Measurements from ENCODE around the gene ROBO2. TPM values are rescaled to one million over a fixed set of nuclear protein-coding genes. Genes with fewer than 3 reads are reported as not detected.
A peak's percentile ranks its signal among the peaks of the same experiment; 100 is the strongest.

Gene ROBO2
- total RNA-seq, 1 donor from 2014 or later: 1.1 TPM

DNA sequence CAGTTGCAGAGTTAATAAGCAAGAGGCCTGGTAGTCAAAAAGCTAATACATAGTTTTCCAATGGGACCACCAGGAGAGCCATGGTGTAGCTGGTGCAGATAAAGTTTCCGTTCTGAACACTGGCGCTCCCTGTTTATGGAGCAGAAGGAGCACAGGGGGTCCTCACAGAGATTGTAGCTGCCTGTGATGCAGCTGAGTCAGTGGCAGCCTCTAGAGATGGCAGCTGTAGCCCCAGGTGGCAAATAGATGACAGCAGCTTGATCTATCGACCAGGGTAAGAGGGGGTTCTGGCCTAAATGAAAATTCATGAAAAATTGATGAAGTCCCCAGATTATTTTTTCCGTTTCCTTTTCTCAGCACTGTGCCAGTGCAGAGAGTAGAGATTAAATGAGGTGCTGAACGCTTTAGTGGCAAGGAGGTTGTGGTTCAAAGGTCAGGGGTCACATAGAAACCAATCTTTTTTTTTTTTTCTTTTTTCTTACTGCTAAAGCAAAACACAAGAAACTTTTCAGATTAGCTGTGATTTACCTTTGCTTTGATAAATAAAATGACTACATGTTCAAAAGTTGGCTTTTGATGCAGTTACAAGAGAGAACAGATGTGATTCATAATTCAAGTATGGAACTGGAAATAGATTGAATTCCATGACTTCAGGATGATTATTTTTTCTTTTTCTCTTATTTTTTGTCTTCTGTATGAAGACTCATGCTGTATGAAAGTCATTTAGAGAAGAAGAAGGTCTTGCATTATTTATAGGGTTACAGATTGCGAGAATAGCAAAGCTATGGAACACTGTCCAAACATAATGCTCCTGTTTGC, 63.3 kb downstream of the ROBO2 start:
- no peak for DNase-seq (ENCODE audit: low read depth)

DNA sequence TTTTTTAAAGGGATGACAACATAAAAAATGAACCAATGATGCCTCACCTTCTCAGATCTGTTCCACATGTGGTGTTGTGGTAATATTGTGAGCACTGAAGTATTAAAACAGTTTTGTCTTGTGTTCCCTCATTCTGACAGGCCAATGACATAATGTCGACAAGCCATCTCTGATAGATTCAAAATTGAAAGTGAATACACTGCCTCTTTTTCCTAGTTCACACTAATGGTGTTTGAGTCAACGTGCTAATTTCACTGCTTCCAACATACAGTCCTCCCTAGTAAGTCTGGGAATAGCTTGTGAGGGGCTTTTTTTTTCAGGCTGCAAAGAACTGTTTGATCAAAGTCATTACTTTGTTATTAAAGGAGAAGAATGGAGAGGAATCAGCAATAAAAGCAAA, 82.8 kb downstream of the ROBO2 start:
- no peak for DNase-seq (ENCODE audit: low read depth)

DNA sequence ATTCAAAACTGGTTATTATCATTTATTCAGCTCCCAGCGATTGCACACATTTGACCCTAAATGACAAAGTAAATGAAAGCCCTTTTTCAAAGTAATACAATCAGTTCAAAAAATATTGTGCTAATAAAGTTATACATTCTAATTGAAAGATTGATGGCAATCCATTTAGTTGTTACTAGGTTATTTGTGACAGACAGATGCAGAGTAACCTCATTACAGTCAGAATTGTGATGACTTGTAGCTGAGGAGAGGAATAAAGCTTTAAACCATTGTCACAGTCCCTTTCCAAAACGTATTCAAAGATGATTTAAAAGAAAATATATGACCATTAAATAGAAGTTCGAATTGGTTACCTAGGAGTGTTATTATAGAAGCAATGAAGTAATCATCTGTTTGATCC, 86.1 kb downstream of the ROBO2 start:
- DNase-seq (ENCODE audit: low read depth): no peak

DNA sequence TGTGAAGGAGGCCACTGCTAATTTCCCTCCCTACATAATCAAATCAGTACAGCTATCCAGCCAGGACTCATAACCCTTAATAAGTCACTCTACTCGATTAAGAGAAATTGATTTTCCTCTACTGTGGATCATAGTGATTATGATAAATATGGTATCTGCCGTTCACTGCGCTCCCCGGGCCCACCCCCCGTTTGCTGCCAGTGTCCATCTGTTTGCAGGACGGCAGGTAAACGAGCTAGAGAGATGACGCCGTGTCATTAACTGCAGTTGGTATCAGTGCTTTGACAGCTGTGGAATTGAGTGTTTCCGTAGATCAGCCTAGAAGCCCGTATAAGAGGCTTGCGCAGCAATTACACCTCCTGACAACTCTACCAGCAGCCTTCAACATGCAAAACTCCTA, 94.9 kb downstream of the ROBO2 start:
- no peak for DNase-seq (ENCODE audit: low read depth)

DNA sequence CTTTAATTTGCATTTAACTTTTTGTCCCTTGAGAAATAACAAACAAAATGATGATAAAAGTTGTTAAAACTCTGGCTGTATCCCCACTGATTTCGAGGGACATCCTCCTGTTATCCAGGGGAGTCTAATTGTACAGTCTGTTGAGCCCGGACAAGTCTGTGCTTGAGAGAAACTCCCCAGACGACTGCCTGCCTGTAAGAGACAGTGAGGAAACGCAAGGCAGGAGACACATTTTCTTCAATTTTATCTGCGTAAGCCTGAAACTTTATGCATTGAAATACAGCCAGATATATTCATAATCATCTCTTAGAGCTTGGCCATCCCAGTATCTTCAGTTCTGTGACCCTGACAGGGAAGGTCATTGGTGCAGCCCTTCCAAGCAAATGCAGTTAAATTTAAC, 97.7 kb downstream of the ROBO2 start:
- DNase-seq (ENCODE audit: low read depth): no peak

DNA sequence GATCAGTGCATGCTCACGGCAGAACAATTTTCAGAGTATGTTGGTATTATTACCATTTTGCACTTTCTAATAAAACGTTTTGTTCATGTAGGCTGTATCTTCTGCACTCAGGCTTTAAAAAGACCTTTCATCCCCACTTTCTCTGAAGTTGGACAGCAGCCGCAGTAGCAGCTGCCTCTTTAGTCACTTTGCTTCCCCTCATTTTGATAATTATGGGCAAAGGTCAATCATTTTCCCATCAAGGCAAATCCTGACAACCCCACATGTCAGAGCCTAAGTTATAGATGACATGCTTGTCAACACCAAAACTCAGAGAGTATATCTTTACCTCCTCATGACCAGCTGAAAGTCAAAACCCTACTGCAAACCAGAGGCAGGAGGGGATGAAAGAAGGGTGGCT, 99.7 kb downstream of the ROBO2 start:
- no peak for DNase-seq (ENCODE audit: low read depth)

DNA sequence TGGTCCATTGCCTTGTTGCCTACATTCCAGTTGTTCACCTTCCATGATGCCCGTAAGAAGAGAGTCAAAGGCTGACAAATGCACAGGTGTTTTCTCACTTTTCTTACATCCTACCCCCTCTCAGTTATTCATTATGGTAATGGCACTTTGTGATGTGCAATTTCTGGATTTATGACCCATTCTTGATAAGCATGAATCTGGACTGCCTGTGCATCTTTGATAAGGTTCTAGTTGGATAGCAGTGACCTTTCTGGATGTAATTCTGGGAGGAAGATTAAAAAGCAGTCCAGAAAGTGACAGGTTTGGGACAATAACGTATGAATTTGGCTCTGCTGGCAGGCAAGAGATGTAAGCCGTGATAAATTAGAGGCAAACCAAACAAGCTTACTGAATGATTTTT, 101.5 kb downstream of the ROBO2 start:
- no peak for DNase-seq (ENCODE audit: low read depth)

DNA sequence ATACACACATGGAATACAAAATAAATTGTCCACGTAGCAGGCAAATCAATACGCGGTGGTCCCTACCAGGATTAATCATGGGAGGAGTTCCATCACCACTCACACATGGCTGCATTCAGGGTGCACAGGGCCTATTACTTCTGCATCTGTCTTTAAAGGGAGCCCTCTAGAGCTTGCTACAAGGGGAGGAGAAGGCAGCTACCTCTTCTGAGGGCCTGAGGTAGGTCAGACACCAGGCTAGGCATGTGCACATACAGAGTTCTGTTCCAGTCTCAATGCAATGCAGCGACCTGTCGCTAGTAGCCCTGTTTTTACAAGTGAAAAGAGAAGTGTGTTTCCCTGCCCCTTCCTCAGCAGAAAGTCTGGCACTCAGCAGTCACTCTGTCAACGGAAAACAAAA, 102.7 kb downstream of the ROBO2 start:
- no peak for DNase-seq (ENCODE audit: low read depth)

DNA sequence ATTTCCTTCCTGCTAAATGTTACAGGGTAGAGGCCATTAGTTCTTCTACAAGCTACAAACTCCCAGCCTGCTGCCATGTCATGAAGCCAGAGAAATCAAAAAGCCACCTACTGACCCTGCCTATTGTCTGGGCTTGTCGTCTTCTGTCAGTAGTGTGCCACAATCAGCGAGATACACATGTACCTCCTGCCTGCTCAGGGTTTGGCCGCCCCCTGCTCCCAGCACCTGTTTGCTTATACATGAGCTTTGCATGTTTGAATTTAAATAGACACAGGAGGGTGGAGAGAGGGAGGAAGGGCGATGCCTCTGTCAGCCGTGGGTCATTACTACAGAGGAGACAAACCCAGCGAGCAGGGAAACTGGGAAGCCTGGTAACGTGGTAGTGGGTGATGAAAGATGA, 106.1 kb downstream of the ROBO2 start:
- no peak for DNase-seq (ENCODE audit: low read depth)

DNA sequence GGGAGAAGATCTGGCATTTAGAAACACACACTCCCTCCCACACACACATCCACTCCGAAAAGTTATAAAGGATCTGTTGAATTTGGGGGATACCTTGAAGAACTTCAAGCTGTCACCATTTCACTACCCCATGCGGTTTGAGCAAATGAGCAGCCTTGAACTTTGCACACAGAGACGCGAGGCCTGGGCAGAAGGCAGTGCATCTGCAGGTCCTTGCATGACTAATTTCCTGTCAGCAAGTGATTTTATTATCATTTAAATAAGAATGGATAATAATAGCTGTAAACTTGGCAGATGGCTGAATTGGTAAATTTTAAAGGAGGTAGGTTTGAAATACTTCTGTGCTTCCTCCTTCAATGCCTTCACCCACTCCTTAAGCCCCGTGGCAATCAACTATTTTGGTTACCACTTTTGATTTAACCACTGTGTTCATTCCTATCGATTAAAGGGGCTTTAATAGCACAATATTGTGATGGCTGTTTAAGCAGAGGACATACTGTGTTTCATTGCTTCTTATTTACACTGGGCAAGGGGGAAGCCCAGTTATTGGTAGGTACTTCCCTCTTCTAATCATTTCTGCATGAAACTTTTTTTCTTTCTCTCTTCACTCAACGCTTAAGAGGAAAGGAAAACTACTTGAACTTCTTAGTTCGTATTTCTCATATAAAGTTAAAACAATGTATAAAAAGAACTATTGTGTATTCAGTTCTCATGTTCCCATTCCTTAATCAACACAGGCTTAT, 108.1 kb downstream of the ROBO2 start:
- DNase-seq (ENCODE audit: low read depth): no peak

DNA sequence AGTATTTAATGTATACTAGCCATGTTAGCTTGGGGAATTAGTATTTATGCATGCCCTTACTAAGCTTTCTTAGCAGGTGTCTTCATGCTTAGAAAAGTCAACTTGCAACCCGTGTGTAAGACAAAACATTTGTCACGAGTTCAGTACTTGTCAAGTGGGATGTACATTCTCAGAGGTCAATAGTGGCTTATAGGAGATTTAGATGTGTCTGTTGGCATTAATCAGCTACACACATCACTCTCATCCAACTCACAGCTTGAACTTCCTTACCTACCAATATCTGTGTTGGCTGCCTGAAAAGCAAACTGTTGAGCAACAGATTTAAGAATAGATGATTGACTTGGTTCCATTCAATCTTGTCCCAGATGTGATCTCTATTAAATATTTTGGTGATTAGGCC, 109.5 kb downstream of the ROBO2 start:
- no peak for DNase-seq (ENCODE audit: low read depth)

DNA sequence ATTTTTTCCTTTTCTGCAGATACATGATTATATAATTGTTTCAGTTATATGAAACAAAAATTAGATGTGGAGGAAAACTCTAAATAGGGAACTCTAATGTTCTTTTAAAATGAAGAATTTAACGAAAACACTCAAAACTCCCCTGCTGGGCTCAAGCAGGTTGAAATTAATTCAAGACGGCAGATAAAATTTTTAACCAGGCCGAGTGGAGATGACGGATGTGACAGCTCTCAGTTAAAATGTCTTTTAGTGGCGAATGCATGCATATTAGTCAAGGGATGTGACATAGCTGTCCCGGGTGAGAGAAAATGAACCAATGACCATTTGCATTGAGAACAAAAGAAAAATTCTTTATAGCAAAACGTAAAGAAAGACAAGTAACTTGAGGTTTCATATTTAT, 110.1 kb downstream of the ROBO2 start:
- DNase-seq (ENCODE audit: low read depth): no peak

DNA sequence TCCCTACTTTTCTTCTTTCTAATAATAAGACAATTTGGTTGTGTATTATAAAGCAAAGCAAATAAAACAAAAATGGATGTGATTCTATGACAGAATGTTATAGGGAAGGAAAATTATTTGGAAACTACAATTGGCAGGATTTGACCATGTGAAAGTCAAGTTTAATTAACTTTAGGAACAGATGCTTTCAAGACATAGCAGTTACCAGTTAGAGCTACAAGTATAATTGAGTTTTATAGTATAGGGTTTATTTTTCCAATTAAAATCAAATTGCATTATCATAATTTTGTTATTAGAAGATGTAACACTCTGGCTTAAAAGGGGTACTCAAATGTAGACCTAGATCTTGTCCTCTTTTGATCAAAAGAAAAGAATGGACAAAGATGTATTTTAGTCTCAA, 110.9 kb downstream of the ROBO2 start:
- no peak for DNase-seq (ENCODE audit: low read depth)

DNA sequence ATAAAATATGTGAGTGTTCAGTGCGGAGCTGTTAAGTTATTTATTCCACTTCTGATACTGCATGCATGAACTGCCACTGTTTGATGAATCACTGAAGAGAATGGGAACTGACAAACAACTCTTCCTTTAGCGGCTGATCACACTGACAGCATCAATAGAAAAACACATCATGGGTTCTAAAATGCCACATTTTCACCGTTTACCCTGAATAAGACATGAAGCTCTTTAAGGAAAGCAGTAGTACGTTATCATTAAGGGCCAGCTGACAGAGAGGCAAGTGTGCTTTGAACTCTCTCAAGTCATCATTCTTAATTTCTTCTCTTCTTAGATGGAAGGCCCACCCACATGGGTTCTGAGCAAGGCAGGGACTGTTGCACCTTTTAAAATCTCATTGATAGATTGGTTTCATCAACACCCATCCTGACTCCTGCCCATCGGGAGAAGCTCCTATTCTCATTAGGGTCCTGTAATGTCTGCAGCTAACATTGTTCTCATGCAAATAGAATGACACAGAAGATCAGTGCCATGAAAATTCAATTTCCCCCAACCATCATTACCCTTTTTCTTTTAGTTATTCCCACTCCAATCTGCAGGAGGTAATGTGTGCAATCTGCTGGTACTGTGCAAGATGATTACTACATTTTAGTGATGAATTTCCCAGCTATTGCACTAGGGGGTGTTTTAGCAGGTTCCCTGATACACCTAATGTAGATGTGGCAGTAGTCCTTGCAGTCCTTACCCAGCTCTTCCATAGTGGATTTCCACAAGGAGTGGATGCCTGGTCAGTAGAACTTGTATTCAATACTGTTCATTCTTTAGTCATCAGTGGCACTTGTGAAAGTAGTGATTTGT, 119.1 kb downstream of the ROBO2 start:
- no peak for DNase-seq (ENCODE audit: low read depth)

DNA sequence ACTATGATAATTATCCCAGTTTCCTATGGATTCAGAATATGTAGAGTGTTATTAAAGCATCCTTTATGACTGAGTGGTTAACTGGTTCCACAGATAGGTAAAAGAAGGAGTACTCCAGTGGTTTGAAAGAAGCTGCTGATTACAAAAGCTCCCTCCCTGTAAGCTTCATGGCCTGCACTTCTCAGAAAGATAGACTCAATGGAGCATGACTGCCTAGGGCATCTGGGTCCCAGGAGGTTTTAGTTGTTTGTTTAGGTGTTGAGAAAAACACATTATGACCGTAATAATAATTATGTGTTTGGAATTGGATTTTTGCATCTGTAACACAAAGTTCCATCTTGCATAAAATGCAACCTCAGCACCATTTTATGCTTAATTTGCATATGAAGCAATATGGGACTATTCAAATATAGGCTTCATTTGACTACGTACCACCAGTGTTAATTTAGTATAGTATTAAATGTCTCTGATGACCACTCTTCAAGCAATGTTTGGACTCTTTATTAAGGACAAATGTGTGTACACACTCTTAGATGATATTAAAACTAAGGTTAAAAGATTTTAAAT, 121.1 kb downstream of the ROBO2 start:
- DNase-seq (ENCODE audit: low read depth): no peak

DNA sequence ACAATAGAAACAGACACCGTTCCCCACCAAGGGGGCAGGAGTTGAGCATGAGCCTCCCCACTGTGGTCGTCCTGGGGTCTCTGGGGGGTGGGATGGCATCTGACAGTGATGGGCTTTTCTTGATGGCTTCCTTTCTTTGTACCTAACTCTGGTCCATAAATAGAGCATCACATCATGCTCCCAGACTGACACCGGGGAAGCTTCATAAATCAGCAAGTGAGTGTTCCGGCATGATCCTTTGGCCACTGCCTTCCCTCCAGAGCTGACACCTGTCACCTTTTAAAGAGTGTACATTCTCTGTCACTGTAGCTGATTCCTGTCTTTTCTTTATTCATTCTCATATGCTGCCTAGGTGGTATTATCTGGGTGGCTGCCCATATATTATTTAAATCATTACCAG, 129.9 kb downstream of the ROBO2 start:
- DNase-seq (ENCODE audit: low read depth): no peak

DNA sequence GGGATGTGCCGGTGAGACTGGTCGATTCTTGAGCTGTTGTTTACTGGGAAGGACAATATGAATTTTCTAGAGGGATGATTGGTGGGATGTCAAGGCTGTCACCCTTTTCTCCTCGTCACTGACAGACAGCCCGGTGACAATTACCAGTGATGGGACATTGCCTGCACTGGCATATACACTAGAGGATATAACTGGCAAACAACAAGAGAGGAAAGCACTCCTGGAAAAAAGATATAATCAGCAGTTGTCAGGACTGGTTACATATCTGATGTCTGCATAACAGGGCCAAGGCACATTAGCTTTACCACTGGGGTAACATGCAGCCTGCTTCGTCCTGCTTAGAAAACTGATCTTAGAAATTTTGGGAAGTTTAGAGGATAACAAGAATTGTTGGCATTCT, 131.1 kb downstream of the ROBO2 start:
- no peak for DNase-seq (ENCODE audit: low read depth)

DNA sequence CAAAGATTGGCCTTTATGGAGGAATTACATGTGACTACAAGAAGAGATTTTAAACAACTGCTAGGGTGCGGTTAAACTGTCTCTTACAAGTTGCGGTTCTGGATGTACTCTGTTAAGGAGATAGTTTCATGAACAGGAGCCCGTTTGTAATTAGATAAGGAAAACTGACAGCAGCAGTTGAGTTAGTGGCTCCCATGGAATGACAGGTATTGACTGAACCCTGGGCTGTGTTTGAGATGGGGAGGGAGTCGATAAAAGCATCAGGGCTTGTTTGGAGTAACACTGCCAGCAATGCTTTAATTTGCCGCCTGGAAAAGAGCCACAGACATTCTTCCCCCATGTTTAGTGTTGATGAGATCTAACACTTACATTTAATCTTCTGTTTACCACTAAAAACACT, 139.9 kb downstream of the ROBO2 start:
- no peak for DNase-seq (ENCODE audit: low read depth)

DNA sequence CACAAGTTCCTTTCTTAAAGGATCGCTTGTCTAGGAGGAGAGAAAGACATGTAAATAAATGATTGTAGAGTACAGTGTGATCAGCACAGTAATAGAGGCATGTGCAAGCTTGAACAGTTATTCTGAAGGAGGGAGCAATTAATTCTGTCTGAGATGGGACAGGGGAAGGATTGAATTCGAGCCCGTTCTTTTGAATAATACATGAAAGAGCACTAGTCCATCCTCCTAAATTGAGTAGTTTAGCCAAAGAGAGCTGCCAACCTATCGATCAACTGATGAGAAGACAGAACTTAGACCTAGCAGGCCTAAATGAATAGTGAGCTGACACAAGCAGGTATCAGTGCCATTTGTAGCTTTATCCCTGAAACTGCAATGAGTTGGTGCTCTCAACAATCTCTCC, 142.4 kb downstream of the ROBO2 start:
- DNase-seq (ENCODE audit: low read depth): no peak

DNA sequence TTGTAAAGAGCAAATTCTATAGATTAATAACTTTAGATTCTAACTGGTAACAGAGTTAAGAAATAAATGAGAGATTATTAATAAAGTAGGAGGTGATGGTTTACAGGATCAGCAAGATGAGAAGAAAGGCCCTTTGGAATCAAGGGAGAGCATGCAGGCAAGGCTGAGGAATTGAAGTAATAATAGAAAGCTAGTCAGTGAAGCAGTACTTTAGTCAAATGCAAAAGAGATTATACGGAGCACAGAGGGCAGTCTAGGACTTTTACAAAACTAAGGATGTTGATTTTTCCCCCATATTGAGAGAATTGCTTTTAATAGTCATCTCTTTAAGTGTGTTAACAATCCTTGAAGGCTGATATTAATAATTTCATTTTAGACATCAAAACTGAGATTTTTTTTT, 146.4 kb downstream of the ROBO2 start:
- DNase-seq (ENCODE audit: low read depth): no peak

DNA sequence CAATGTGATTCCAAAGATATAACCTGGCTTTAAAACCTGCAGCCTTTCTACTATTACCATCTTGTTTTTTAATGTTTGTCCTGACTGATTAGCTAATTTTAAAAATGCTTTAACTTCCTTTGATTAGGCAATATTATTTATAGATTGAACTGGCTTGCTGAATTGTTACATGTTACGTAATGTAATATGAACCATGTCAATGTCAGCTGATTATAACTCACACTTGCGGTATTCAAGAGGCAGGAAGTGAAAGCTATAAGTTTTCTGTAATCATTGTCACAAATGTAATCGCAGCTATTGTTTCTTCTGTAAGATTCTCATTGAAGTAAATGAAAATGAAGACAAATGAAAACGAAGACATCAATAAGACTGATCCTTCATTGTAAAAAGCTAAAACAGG, 146.8 kb downstream of the ROBO2 start:
- DNase-seq (ENCODE audit: low read depth): peak; percentile 43

DNA sequence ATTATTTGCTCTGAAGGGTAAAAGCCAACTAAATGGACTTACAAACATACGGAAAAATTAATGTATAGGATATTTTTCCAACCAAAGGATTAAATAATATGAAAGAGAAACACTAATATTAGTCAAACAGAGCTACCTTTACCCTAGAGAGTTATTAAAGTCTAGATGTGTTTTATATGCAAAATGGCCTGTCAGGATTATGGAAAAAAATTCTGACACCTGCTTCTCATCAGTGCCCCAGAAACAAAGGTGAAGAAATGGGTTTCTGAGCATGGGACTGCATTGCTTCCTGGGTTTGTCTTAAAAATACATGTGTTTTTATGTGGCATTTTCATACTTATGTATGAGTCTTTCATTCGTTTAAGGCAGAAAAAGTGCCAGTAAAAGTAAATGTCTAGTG, 148.3 kb downstream of the ROBO2 start:
- DNase-seq (ENCODE audit: low read depth): no peak
